Stimulated activated CD8-positive, alpha-beta memory T cell treated with anti-CD3 and anti-CD28 coated beads, Interleukin-2, amount 100 ng/mL, for 48 hours (primary cell): ENCODE results near the gene FBXL19.

Experiments used
- DNase-seq, 2 donors: peaks; one replicate each; pipeline ENCODE4 v3.0.0-alpha.2; 2020; ENCODE audit warnings: low read depth in 2 of 2

Gene FBXL19

GRCh38 chr16:30966033-30966619 lies 42.8 kb downstream of the FBXL19 start:
- DNase-seq: no peak

GRCh38 chr16:30967795-30968194 lies 44.4 kb downstream of the FBXL19 start:
- no peak for DNase-seq

- DNase-seq: no peak
Measured at GRCh38 chr16:30969246-30969842, 46.0 kb downstream of the FBXL19 start.

GRCh38 chr16:30971298-30971697 lies 47.9 kb downstream of the FBXL19 start:
- no peak for DNase-seq

GRCh38 chr16:30972872-30973271 lies 49.5 kb downstream of the FBXL19 start:
- no peak for DNase-seq

GRCh38 chr16:30974348-30974747 lies 51.0 kb downstream of the FBXL19 start:
- no peak for DNase-seq

GRCh38 chr16:30976486-30976885 lies 53.1 kb downstream of the FBXL19 start:
- DNase-seq: no peak

- peak in 1 of 2 donors; percentile 19 for DNase-seq
Measured at GRCh38 chr16:30977502-30977901, 54.1 kb downstream of the FBXL19 start.

- no peak for DNase-seq
Measured at GRCh38 chr16:30979170-30980022, 56.0 kb downstream of the FBXL19 start.

- no peak for DNase-seq
Measured at GRCh38 chr16:30980023-30980371, 56.6 kb downstream of the FBXL19 start.

- DNase-seq: no peak
Measured at GRCh38 chr16:30980434-30980833, 57.1 kb downstream of the FBXL19 start.

GRCh38 chr16:30980959-30981358 lies 57.6 kb downstream of the FBXL19 start:
- no peak for DNase-seq

GRCh38 chr16:30982548-30983288 lies 59.3 kb downstream of the FBXL19 start:
- no peak for DNase-seq

- DNase-seq: no peak
Measured at GRCh38 chr16:30983289-30983889, 60.0 kb downstream of the FBXL19 start.

- no peak for DNase-seq
Measured at GRCh38 chr16:30983898-30984610, 60.7 kb downstream of the FBXL19 start.

GRCh38 chr16:30984669-30985400 lies 61.5 kb downstream of the FBXL19 start, which contains the start of gene HSD3B7:
HSD3B7 (plus strand) TSS chr16:30985207; CDS start chr16:30985659, 452 bp downstream.
- DNase-seq: peak; percentile 77 to 80

- DNase-seq: no peak
Measured at GRCh38 chr16:30985401-30986128, 62.2 kb downstream of the FBXL19 start.

- no peak for DNase-seq
Measured at GRCh38 chr16:30986129-30986991, 63.0 kb downstream of the FBXL19 start.
